Measurements from ENCODE around the gene DHODH.

Gene DHODH

GRCh38 chr16:72060405-72060804 lies 51.9 kb downstream of the DHODH start:
- no peaks in the 10 kb centered on the region for H3K4me1 ChIP-seq (ENCODE audit: insufficient read depth, poor library complexity, severe bottlenecking)
- H3K4me3 ChIP-seq (ENCODE audit: severe bottlenecking), result no peak overlapping the region
- no peaks in the 10 kb centered on the region for H3K27me3 ChIP-seq (ENCODE audit: insufficient read depth, poor library complexity, severe bottlenecking)
- DNase-seq (ENCODE audit: low spot score), result no peak
- TF ChIP-seq CTCF (IDR thresholded peaks at IDR 0.05; ENCODE audit: poor library complexity, severe bottlenecking), result no peak
- no peaks in the 10 kb centered on the region for H3K36me3 ChIP-seq (ENCODE audit: low read depth)
- no peak for ATAC-seq (ENCODE audit: low read depth)
- H3K27ac ChIP-seq (ENCODE audit: poor library complexity, severe bottlenecking), result no peak overlapping the region
- H3K9me3 ChIP-seq (ENCODE audit: severe bottlenecking), result no peaks in the 10 kb centered on the region

- no peaks in the 10 kb centered on the region for H3K4me1 ChIP-seq (ENCODE audit: insufficient read depth, poor library complexity, severe bottlenecking)
- no peak for TF ChIP-seq CTCF (IDR thresholded peaks at IDR 0.05; ENCODE audit: poor library complexity, severe bottlenecking)
- H3K4me3 ChIP-seq (ENCODE audit: severe bottlenecking), result no peak overlapping the region
- H3K27me3 ChIP-seq (ENCODE audit: insufficient read depth, poor library complexity, severe bottlenecking), result no peaks in the 10 kb centered on the region
- no peaks in the 10 kb centered on the region for H3K9me3 ChIP-seq (ENCODE audit: severe bottlenecking)
- no peak for DNase-seq (ENCODE audit: low spot score)
- ATAC-seq (ENCODE audit: low read depth), result no peak
- H3K27ac ChIP-seq (ENCODE audit: poor library complexity, severe bottlenecking), result no peak overlapping the region
- H3K36me3 ChIP-seq (ENCODE audit: low read depth), result no peaks in the 10 kb centered on the region
Measured at GRCh38 chr16:72061564-72061963, 53.0 kb downstream of the DHODH start.

GRCh38 chr16:72064361-72064894 lies 55.9 kb downstream of the DHODH start:
- DNase-seq (ENCODE audit: low spot score), result no peak
- no peak for TF ChIP-seq CTCF (IDR thresholded peaks at IDR 0.05; ENCODE audit: poor library complexity, severe bottlenecking)
- Histone ChIP-seq H3K36me3 (ENCODE audit: low read depth) (no peaks in the 10 kb centered on the region), H3K27me3 (ENCODE audit: insufficient read depth, poor library complexity, severe bottlenecking) (no peaks in the 10 kb centered on the region), H3K27ac (ENCODE audit: poor library complexity, severe bottlenecking) (no peak overlapping the region), H3K9me3 (ENCODE audit: severe bottlenecking) (no peaks in the 10 kb centered on the region), H3K4me3 (ENCODE audit: severe bottlenecking) (no peak overlapping the region), H3K4me1 (ENCODE audit: insufficient read depth, poor library complexity, severe bottlenecking) (no peaks in the 10 kb centered on the region)
- ATAC-seq (ENCODE audit: low read depth), result no peak

GRCh38 chr16:72066747-72067146 lies 58.2 kb downstream of the DHODH start:
- H3K9me3 ChIP-seq (ENCODE audit: severe bottlenecking), result no peaks in the 10 kb centered on the region
- H3K4me3 ChIP-seq (ENCODE audit: severe bottlenecking), result no peak overlapping the region
- TF ChIP-seq CTCF (IDR thresholded peaks at IDR 0.05; ENCODE audit: poor library complexity, severe bottlenecking), result peak; percentile 79
- no peaks in the 10 kb centered on the region for H3K4me1 ChIP-seq (ENCODE audit: insufficient read depth, poor library complexity, severe bottlenecking)
- no peaks in the 10 kb centered on the region for H3K36me3 ChIP-seq (ENCODE audit: low read depth)
- no peaks in the 10 kb centered on the region for H3K27me3 ChIP-seq (ENCODE audit: insufficient read depth, poor library complexity, severe bottlenecking)
- DNase-seq (ENCODE audit: low spot score), result no peak
- no peak overlapping the region for H3K27ac ChIP-seq (ENCODE audit: poor library complexity, severe bottlenecking)
- ATAC-seq (ENCODE audit: low read depth), result peak; percentile 63

GRCh38 chr16:72068930-72069329 lies 60.4 kb downstream of the DHODH start:
- Histone ChIP-seq H3K4me3 (ENCODE audit: severe bottlenecking) (no peak overlapping the region), H3K27ac (ENCODE audit: poor library complexity, severe bottlenecking) (no peak overlapping the region), H3K36me3 (ENCODE audit: low read depth) (no peaks in the 10 kb centered on the region), H3K9me3 (ENCODE audit: severe bottlenecking) (no peaks in the 10 kb centered on the region), H3K4me1 (ENCODE audit: insufficient read depth, poor library complexity, severe bottlenecking) (no peaks in the 10 kb centered on the region), H3K27me3 (ENCODE audit: insufficient read depth, poor library complexity, severe bottlenecking) (no peaks in the 10 kb centered on the region)
- DNase-seq (ENCODE audit: low spot score), result no peak
- no peak for ATAC-seq (ENCODE audit: low read depth)
- TF ChIP-seq CTCF (IDR thresholded peaks at IDR 0.05; ENCODE audit: poor library complexity, severe bottlenecking), result no peak

Measured in RWPE2 (cell line).